ENCODE data around the gene TNS3.

GRCh38 chr7:47284691-47285635, 296.9 kb downstream of the TNS3 start:
- TF ChIP-seq POLR2AphosphoS5 (IDR thresholded peaks at IDR 0.05; ENCODE audit: borderline replicate concordance, low read depth, low read length) = no peak
- TF ChIP-seq FOXP2 (optimal IDR thresholded peaks at IDR 0.05; ENCODE audit: control extremely low read depth, extremely low read length, insufficient read depth) = no peak
- no peak for TF ChIP-seq EZH2 (IDR thresholded peaks at IDR 0.05)
